OCI-LY3 (cell line): Measurements from ENCODE around the gene ABHD17A.

Experiments used
- H2AFZ ChIP-seq: fragments of 200-600, 300-600 bp; shearing (Covaris generic); 2 replicates; pipeline ENCODE4 v1.6.0; 2014; ENCODE audit warnings: antibody characterized with exemption, low read depth, low read length
- H3K27ac ChIP-seq: fragments of 200-600, 300-600 bp; sonication (generic); 2 replicates; pipeline ENCODE4 v1.5.1; 2014; ENCODE audit warnings: mild to moderate bottlenecking, low read length, moderate library complexity, mixed read lengths
- H3K27me3 ChIP-seq: fragments of 200-600, 300-600 bp; sonication (generic); 2 replicates; pipeline ENCODE4 v1.6.1; 2014; ENCODE audit warnings: low read depth, low read length, mixed read lengths
- H3K36me3 ChIP-seq: fragments of 200-600, 300-600 bp; sonication (generic); replicated peaks from 2 replicates; pipeline ENCODE3; 2014; ENCODE audit warnings: low read depth, low read length, mixed read lengths
- H3K4me1 ChIP-seq: fragments of 300-600, 200-600 bp; sonication (generic); 2 replicates; pipeline ENCODE4 v1.6.1; 2014; ENCODE audit warnings: low read length, mixed read lengths
- H3K4me2 ChIP-seq: fragments of 200-600, 300-600 bp; sonication (generic); 2 replicates; pipeline ENCODE4 v1.6.1; 2014; ENCODE audit warnings: low read length, mixed read lengths
- H3K4me3 ChIP-seq: fragments of 300-600, 200-600 bp; sonication (generic); 2 replicates; pipeline ENCODE4 v1.5.1; 2014; ENCODE audit warnings: antibody characterized with exemption, mild to moderate bottlenecking, low read length, moderate library complexity
- H3K79me2 ChIP-seq: fragments of 300-600, 200-600 bp; shearing (Covaris generic); 2 replicates; pipeline ENCODE4 v1.6.1; 2014; ENCODE audit warnings: mild to moderate bottlenecking, low read length, mixed read lengths
- H3K9ac ChIP-seq: fragments of 300-600, 200-600 bp; shearing (Covaris generic); 2 replicates; pipeline ENCODE4 v1.6.0; 2014; ENCODE audit warnings: mild to moderate bottlenecking, low read length, moderate library complexity
- H3K9me3 ChIP-seq: fragments of 200-600, 300-600 bp; shearing (Covaris generic); 2 replicates; pipeline ENCODE4 v1.6.1; 2014; ENCODE audit warnings: low read length, mixed read lengths; ENCODE audit not compliant: insufficient read depth
- H4K20me1 ChIP-seq: fragments of 200-600, 300-600 bp; sonication (generic); 2 replicates; pipeline ENCODE4 v1.6.1; 2016; ENCODE audit warnings: low read length, mixed read lengths; ENCODE audit not compliant: insufficient read depth
- CTCF ChIP-seq: fragments of 200-600, 300-600 bp; sonication (generic); IDR thresholded peaks from 2 replicates; pipeline ENCODE4 v1.5.1; 2014; ENCODE audit warnings: antibody characterized with exemption, low read length, low read depth
- EZH2phosphoT487 ChIP-seq: fragments of 200-600 bp; shearing (Covaris generic); IDR thresholded peaks from 2 replicates; pipeline ENCODE4 v1.6.1; 2018; ENCODE audit warnings: antibody characterized with exemption, mixed run types, low read depth

ABHD17A gene

GRCh38 chr19:1907563-1908363 is 22.5 kb upstream of the ABHD17A start:
- Histone ChIP-seq H2AFZ (no peak overlapping the region), H3K4me2 (peak overlapping the region; percentile 72)

DNA sequence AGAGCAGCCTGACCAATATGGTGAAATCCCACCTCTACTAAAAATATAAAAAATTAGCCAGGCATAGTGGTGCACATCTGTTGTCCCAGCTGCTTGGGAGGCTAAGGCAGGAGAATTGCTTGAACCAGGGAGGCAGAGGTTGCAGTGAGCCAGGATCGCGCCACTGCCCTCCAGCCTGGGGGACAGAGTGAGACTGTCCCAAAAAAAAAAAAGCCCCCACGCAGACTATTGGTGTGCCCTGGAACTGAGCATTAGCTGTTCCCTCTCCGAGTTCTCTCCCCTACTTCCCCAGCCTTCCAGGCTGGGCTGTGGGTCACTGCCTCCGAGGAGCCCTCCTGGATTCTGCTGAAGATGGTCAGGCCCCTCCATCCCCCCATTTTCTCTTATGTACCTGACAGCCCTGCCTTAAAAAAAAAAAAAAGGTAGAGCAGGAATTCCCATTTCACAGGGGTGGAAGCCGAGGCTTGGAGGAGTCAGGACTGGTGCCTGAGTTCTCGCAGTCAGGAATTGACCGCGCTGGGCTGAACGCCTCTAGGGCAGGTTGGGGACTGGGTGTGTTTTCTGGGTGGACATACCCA is 21.8 kb upstream of the ABHD17A start:
- H3K9ac ChIP-seq, result no peak overlapping the region; the same call in 1 of the 2 replicates
- H3K4me1 ChIP-seq, result peaks cover 43% of the 10 kb centered on the region
- H3K36me3 ChIP-seq, result peaks cover 24% of the 10 kb centered on the region
- no peaks in the 10 kb centered on the region for H3K9me3 ChIP-seq
- H3K27me3 ChIP-seq, result no peaks in the 10 kb centered on the region
- H3K4me2 ChIP-seq, result peak overlapping the region; percentile 72
- H3K4me3 ChIP-seq, result peak overlapping the region; percentile 68
- H4K20me1 ChIP-seq, result peaks cover 35% of the 10 kb centered on the region
- TF ChIP-seq EZH2phosphoT487 (no peak), CTCF (no peak)
- no peak overlapping the region for H3K27ac ChIP-seq
- no peak overlapping the region for H2AFZ ChIP-seq
- peaks cover 66% of the 10 kb centered on the region for H3K79me2 ChIP-seq

More at GRCh38 chr19:1907563-1908363, 22.5 kb upstream of the ABHD17A start:
- peaks cover 30% of the 10 kb centered on the region for H3K36me3 ChIP-seq
- H3K27ac ChIP-seq, result no peak overlapping the region
- H4K20me1 ChIP-seq, result peaks cover 42% of the 10 kb centered on the region
- peaks cover 72% of the 10 kb centered on the region for H3K79me2 ChIP-seq
- peak overlapping the region; percentile 46 for H3K9ac ChIP-seq
- H3K4me3 ChIP-seq, result peak overlapping the region; percentile 68
- H3K27me3 ChIP-seq, result no peaks in the 10 kb centered on the region
- peaks cover 41% of the 10 kb centered on the region for H3K4me1 ChIP-seq
- H3K9me3 ChIP-seq, result no peaks in the 10 kb centered on the region
- TF ChIP-seq CTCF (no peak), EZH2phosphoT487 (no peak)

DNA sequence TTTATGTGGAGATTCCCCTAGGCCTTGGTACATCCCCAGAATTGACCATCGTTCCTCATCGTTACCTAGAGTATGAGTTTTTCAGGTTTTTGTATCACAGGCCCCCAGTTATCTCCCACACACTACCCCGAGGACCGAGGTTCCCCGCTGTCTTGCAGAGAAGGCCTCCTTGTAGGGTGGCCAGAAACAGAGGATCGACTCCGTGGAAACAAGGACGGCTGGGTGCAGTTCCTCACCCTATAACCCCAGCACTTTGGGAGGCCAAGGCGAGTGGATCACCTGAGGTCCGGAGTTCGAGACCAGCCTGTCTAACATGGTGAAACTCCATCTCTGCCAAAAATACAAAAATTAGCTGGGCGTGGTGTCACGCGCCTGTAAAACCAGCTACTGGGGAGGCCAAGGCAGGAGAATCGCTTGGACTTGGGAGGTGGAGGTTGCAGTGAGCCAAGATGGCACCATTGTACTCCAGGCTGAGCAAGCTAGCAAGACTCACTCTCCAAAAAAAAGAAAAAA is 20.6 kb upstream of the ABHD17A start:
- no peak for TF ChIP-seq EZH2phosphoT487
- TF ChIP-seq CTCF, result no peak
- Histone ChIP-seq H3K4me3 (peak overlapping the region; percentile 87), H3K4me2 (peak overlapping the region; percentile 98), H3K9me3 (no peaks in the 10 kb centered on the region), H4K20me1 (peaks cover 27% of the 10 kb centered on the region), H3K9ac (peak overlapping the region; percentile 81), H3K4me1 (peaks cover 43% of the 10 kb centered on the region), H3K36me3 (peaks cover 19% of the 10 kb centered on the region), H2AFZ (no peak overlapping the region), H3K27ac (peak overlapping the region; percentile 96), H3K79me2 (peaks cover 54% of the 10 kb centered on the region), H3K27me3 (no peaks in the 10 kb centered on the region)
